ENCODE measurements around the gene PRR35.
A peak's percentile ranks its signal among the peaks of the same experiment; 100 is the strongest.

Gene PRR35

GRCh38 chr16:560204-560700 is at the start of gene PRR35:
Gene PRR35 (plus strand): TSS chr16:560394. CDS start chr16:563295, 2,901 bp downstream.
- no peak for DNase-seq (ENCODE audit: low read depth in 2 of 2)

- DNase-seq (ENCODE audit: low read depth in 2 of 2) = no peak
Observed at GRCh38 chr16:512802-513201, 47.4 kb upstream of the PRR35 start.

- no peak for DNase-seq (ENCODE audit: low read depth in 2 of 2)
Observed at GRCh38 chr16:513950-514349, 46.2 kb upstream of the PRR35 start.

GRCh38 chr16:515175-515938 is 44.8 kb upstream of the PRR35 start:
- DNase-seq (ENCODE audit: low read depth in 2 of 2) = no peak

GRCh38 chr16:515939-516226 is 44.3 kb upstream of the PRR35 start:
- DNase-seq (ENCODE audit: low read depth in 2 of 2) = no peak

- DNase-seq (ENCODE audit: low read depth in 2 of 2) = no peak
Observed at GRCh38 chr16:516301-516700, 43.9 kb upstream of the PRR35 start.

- no peak for DNase-seq (ENCODE audit: low read depth in 2 of 2)
Observed at GRCh38 chr16:518858-519257, 41.3 kb upstream of the PRR35 start.

- no peak for DNase-seq (ENCODE audit: low read depth in 2 of 2)
Observed at GRCh38 chr16:519425-519824, 40.8 kb upstream of the PRR35 start.

- DNase-seq (ENCODE audit: low read depth in 2 of 2) = no peak
Observed at GRCh38 chr16:519841-520687, 40.1 kb upstream of the PRR35 start.

GRCh38 chr16:520847-521246 is 39.3 kb upstream of the PRR35 start:
- DNase-seq (ENCODE audit: low read depth in 2 of 2) = no peak

- no peak for DNase-seq (ENCODE audit: low read depth in 2 of 2)
Observed at GRCh38 chr16:521381-522210, 38.6 kb upstream of the PRR35 start.

GRCh38 chr16:522320-523096 is 37.7 kb upstream of the PRR35 start:
- no peak for DNase-seq (ENCODE audit: low read depth in 2 of 2)

- no peak for DNase-seq (ENCODE audit: low read depth in 2 of 2)
Observed at GRCh38 chr16:523097-523741, 37.0 kb upstream of the PRR35 start.

- DNase-seq (ENCODE audit: low read depth in 2 of 2) = no peak
Observed at GRCh38 chr16:524274-525040, 35.7 kb upstream of the PRR35 start.

GRCh38 chr16:525123-525519 is 35.1 kb upstream of the PRR35 start:
- no peak for DNase-seq (ENCODE audit: low read depth in 2 of 2)

GRCh38 chr16:525520-526180 is 34.5 kb upstream of the PRR35 start:
- no peak for DNase-seq (ENCODE audit: low read depth in 2 of 2)

- DNase-seq (ENCODE audit: low read depth in 2 of 2) = no peak
Observed at GRCh38 chr16:526181-527014, 33.8 kb upstream of the PRR35 start.

- DNase-seq (ENCODE audit: low read depth in 2 of 2) = peak; percentile 70 to 77
Observed at GRCh38 chr16:527015-527903, 32.9 kb upstream of the PRR35 start, which contains the start of gene CAPN15. Gene CAPN15 (plus strand): TSS chr16:527712. CDS start chr16:546839, 19,127 bp downstream.
